NCI-H1694 (cell line): ENCODE data around the gene TEX9.
"Not testable (repeated sequence)": the region's sequence is repeated elsewhere in the genome, so short reads cannot be mapped to it uniquely, and the experiment has no call there.

Experiments
- DNase-seq: peaks from one replicate; lab custom pipeline; 2025; lab: John Stamatoyannopoulos, UW

The TEX9 gene

DNA sequence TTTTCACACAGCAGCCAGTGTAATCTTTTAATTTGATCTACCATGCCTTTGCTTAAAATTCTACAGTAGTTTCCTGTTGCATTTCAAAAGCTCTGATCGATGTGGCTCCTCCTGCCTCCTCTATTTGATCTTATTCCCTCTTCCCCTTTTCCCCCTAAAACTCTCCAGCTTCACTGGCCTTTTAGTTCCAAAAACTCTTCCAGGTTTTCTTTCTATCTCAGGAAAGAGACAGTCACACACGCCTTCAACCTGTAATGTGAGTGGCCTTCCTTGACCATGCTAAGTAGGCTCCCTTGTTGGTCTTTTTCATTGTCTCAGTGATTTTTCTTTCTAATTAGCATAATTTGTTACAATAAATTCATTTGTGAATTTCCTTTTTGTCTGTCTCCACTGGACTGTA is 985 bp downstream of the TEX9 start:
- no peak for DNase-seq

DNA sequence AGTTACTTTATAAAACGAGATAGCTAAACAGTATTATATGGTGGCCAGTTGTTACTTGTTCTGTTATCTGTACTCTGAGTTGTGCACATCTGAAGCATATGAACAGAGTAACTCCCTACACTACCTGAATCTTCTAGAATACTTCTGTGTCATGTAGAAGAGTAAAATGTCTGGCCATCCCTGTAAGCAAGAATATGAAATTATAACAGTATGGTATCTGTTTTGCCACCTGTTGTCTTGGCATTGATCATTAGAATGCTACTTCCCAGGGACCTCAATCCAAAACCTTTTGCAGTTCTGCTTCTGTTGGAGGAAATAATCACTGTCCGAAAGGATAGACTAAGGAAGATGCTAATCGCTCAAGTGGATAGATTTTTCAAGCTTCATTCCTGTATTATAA is 1.9 kb downstream of the TEX9 start:
- no peak for DNase-seq

DNA sequence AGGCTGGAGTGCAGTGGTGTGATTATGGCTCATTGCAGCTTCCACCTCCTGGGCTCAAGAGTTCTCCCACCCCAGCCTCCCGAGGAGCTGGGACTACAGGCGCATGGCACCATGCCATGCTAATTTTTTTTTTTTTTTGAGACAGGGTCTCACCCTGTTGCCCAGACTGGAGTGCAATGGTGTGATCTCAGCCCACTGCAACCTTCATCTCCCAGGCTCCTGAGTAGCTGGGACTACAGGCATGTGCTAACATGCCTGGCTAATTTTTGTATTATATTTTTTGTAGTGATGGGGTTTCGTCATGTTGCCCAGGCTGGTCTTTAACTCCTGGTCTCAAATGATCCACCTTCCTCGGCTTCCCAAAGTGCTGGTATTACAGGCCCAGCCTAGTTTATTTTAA is 4.0 kb downstream of the TEX9 start:
- peak; percentile 55 for DNase-seq

DNA sequence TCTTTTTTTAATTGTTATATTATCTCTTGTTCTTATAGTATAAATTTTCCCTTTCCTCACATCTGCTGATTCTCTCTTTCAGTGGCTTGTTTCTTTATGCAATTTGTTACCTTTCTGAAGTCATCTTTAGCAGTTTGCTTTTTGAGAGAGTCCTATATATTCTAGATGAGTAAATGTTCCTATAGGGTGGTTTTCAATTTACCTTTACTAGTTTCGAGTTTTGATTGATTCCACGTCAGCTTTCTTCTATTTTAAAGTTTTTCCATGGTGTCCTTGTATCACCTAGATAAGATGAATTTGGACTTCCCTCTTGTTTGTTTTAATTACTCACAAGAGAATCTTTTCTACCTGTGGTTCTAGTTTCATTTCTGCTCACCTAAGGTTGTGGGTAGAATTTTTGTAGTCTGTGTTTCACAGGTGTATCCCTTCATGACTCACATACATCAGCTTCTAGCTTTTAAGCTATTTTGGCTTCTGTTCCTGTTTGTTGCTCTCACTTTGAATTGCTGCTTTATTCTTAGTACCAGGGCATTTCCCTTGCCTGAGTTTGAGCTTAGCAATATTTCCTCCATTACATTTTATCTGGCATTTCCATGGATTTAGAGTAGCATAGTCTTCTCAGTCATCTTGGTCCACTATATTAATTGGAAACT is 6.4 kb downstream of the TEX9 start:
- no peak for DNase-seq

DNA sequence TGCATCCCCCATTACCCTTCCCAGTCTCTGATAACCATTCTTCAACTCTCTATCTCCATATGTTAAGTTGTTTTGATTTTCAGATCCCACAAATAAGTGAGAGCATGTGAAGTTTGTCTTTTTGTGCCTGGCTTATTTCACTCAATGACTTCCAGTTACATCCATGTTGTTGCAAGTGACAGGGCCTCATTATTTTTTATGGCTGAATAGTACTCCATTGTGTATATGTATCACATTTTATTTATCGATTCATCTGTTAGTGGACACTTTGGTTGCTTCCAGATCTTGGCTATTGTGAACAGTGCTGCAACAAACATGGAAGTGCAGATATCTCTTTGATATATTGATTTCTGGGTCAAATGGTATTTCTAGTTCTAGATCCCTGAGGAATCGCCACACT is 9.5 kb downstream of the TEX9 start:
- DNase-seq = not testable (repeated sequence)

DNA sequence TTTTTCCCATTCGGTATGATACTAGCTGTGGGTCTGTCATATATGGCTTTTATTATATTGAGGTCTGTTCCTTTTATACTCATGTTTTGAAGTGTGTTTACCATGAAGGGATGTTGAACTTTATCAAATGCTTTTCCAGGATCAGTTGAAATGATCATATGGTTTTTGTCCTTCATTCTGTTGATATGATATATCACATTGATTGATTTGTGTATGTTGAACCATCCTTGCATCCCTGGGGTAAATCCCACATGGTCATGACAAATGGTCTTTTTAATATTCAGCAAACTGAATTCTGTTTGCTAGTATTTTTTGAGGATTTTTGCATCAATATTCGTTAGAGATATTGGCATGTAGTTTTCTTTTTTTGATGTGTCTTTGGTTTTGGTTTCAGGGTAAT is 12.6 kb downstream of the TEX9 start:
- not testable (repeated sequence) for DNase-seq

DNA sequence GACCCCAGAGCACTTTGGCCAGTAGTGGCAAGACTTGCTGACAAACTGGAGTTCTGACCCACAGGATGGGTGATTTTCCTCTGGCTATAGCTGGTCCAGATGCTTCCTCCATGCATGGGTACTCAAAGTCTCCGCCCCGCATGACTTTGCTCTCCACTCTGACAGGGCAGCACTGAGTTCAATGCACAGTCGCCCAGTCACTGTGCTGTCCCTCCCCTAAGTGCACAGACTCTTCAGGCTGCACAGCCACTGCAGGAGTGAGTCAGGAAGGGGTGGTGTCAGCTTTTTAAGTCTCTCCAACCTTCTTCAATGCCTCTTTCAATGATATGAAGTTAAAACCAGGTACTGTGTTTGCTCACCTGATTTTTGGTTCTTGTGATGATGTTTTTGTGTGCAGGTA is 17.8 kb downstream of the TEX9 start:
- no peak for DNase-seq

DNA sequence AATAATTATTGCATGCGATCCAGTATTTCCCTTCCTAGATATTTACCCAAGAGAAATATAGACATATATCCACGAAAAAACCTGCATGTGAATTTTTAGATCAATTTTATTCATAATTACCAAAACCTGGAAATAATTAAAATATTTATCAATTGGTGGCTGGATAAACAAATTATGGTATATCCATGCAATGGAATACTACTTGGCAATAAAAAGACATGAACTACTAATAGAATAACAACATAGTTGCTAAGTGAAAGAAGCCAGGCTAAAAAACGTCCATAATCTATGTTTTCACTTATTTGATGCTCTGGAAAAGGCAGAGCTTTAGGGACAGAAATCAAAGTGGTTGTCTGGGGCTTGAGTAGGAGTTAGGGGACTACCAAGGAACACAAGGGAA is 20.7 kb downstream of the TEX9 start:
- DNase-seq = no peak

DNA sequence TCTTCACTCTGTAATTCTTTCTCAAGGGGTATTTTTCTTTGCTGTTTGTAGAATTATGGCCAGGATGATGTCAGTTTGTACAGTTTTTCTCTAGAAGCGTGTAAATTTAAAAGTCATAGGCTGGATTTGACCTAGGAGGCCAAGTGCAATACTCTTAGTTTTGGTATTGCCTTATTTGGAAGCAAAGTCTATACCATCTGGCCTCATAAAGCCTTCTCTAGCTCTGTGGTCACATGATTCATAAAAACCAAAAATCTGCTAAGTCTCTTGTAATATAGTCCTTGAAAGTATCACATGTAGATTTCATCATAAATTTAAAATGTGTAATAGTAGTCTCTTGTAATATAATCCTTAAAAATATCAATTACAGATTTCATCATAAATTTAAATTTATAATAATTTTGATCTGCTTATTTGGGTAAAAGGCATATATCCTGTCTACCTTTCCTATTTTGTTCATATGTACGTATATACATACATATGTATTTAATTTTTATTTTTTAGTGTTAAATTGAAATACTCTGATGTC is 25.6 kb downstream of the TEX9 start:
- DNase-seq = no peak

DNA sequence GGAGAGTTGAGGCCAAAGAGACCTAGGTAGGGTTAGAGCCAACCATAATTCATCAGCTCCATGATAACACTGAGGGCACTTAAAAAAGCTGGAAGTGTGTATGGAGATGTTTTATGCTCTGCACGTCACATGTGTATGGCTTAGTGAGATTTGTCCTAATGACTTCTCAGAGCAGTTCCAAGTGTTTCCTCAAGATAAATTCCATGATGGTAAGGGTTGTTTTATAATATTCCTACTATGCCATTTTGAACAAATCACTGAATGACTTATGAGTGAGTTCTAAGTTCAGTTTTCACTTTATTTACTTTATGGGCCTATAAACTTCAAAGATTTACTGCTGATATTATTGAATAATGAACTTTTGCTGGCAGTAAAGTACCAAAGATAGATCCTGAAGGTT is 28.1 kb downstream of the TEX9 start:
- DNase-seq = no peak

DNA sequence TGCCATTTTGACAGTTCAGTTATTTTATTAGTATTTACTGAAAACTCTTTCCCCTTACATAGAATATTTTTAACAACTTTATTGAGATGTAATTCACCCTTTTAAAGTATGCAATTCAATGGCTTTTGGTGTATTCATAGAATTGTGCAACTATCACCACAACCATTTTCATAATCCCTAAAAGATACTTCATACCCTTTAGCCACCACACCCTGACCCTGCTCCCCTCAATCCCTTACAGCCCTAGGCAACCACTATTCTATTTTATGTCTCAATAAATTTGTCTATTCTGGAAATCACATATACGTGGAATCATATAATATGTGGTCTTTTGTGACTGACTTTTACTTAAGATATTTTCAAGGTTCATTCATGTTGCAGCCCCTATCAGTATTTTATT is 29.7 kb downstream of the TEX9 start:
- no peak for DNase-seq

DNA sequence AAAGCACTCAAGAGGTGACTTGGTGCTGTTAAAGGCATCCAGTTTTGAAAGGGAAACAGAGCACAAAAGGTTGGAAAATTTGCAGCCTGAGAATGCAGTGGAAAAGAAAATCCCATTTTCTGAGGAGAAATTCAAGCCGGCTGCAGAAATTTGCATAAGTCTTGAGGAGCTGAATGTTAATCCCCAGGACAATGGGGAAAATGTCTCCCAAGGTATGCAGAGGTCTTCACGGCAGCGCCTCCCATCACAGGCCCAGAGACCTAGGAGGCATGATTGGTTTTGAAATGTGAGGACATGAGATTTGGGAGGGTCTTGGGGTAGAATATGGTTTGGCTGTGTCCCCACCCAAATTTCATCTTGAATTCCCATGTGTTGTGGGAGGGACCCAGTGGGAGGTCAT is 32.1 kb downstream of the TEX9 start:
- not testable (repeated sequence) for DNase-seq

DNA sequence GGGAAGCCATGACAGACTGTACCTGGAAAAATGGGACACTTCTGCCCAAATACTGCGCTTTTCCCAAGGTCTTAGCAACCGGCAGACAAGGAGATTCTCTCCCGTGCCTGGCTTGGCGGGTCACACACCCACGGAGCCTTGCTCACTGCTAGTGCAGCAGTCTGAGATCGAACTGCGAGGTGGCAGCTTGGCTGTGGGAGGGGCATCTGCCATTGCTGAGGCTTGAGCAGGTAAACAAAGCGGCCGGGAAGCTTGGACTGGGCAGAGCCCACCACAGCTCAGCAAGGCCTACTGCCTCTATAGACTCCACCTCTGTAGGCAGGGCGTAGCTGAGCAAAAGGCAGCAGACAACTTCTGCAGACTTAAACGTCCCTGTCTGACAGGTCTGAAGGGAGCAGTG is 34.0 kb downstream of the TEX9 start:
- not testable (repeated sequence) for DNase-seq

DNA sequence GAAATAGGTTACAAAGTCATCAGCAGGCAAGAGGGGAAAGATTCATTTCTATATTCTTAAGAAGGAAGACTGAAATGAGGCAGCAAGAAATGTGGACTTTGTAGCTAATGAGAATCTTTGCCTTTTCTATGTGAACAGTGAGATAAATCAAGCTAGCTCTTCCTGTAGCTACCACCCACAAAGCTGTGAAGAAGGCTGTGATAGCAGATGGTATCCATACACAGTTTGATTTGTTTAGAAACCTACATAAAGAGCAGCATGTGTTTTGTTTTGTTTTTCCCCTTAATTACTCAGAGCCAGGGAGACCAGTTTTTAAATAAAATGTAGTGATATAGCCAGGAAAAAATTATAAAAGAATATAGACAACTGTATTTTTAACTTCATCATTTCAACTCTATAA is 45.5 kb downstream of the TEX9 start:
- DNase-seq = peak; percentile 36

DNA sequence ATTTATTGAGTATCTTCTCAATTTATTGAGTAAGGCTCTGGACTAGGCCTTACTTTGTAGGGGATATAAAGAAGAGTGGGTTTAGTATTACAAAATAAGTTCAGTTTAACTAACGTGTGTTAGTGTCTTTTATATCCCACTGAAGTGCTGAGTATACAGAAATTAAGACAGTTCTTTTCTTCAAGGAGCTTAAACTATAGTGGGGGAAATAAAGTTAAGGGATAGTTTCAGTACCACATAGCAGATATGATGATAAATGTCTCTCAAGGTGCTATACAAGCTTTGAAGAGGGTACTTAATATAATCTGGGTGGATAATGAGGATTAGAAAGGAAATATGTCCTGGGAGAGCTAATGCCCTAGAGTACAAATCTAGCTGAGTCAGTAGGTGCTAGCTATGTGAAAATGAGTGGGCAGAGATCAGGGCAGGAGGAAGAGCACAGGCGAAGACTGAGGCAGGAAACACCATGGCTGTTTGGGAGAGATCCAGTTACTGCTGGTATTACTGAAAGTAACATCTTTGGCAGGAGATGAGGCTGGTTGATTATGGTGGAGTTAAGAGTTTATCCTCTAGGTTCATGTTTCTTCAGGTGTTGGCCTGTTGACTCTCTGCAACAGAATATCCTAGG is 46.0 kb downstream of the TEX9 start:
- no peak for DNase-seq

DNA sequence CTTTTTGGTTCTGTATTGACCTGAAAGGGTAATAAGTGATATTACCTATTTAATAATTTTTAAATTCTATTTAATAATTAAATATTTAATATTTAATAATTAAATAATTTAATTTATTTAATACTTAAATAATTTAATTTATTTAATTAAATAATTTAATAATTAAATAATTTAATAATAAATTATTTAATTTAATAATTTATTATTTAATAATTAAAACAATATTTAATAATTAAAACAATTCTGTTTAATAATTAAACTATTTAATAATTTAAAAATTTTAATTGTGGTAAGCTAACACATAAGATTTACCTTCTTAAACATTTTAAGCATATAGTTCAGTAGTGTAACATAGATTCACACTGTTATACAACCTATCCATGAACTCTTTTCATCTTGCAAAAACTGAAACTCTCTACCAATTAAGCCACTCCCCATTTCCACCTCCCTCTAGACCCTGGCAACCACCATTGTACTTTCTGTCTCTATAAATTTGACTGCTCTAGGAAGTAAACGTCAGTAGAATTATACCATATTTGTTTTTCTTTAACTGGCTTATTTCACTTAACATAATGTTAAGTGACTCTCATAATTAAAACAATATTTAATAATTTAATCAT is 48.0 kb downstream of the TEX9 start:
- DNase-seq = not testable (repeated sequence)

DNA sequence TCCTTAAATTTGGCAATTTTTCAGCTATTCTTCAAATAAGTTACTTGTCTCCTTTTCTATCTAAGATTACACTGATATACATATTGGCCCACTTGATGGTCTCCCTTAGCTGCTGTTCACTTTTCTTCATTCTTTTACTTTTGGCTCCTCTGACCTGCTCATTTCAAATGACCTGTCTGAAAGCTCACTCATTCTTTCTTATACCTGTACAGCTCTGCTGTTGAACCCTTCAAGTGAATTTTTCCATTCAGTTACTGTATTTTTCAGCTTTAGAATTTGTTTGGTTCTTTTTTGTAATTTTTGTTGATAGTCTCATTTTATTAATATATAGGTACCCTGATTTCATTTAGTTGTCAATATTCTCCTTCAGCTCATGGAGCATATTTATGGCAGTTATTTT is 60.0 kb downstream of the TEX9 start:
- DNase-seq = no peak

DNA sequence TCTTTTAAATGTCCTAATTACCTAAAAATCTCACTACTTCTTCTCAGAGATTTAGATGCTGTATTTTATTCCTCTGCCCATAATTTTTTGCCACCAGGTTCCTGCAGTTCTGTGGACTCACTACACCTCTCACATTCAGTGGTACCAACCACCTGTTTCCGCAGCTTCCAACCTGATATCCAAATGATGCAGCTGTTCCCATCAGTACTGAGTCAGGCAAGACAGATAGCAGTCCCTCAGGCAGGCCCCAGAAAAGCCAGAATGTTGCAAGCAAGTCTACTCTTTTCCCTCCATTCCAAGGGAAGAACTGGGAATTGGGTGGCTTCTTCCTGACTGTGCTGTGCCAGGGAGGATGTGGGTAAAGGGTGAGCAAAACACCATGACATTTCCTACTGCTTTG is 60.8 kb downstream of the TEX9 start:
- no peak for DNase-seq

DNA sequence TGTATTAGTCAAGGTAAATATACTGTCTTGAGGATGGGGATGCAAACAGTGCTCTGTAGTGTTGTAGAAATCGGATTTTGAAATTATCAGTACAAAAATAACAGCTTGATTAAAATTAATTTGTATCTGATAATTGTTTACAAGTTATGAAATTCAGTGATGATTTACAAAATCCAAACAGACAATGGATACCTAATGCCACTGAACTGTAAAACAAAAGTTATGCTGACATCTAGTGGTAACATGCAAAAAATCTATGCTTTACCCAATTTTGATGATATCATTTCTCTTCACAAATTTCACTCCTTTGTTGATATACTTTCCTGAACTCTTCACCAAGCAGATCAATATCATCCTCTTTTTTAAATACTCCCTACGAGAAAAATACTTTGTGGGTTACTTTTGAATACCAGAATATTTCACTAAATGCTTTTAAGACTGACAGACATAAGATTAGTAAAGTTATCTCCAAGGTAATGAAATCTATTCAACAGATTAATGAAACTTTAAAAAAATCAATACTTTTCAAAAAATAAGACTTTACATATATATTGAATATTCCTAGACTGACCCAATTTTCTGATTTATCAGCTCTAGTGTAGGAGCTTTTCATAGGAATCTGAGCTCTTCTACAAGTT is 63.7 kb downstream of the TEX9 start:
- DNase-seq = peak; percentile 51

DNA sequence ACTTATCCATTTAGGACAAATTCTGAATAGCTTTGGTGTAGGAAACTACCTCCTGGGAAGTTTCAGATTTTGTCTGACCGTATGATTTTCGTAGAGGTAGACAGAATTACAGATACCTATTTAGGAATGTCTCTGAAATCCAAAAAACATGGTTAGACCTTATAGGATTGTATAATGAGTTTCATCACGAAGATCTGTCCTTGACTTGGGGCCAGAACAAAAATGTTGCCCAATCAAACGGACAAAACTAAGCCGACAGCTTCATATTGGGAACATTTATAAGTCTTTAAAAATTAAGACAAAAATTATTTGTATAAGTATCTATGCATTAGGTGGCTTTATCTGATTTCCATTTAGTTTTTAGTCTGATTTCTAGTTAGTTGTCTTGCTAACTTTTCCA is 67.1 kb downstream of the TEX9 start:
- DNase-seq = no peak

DNA sequence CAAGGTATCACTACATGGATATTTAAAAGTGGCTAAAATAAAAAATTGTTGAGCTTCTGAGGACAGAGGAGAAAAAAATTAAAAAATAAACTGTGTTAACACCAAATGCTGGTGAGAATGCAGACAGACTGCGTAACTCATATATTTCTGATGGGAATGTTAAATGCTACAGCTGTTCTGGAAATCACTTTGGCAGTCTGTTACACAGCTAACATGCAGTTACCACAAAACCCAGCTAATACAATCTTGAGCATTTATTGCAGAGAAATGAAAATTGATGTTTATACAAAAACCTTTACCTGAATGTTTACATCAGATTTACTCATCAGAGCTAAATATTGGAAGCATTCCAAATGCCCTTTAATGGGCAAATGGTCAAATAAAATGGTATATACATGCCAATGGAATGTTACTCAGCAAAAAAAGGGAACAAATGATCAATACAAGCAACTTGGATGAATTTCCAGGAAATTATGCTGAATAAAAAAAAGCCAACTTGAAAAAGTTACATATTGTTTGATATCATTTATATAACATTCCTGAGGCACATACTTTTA is 75.1 kb downstream of the TEX9 start:
- no peak for DNase-seq

DNA sequence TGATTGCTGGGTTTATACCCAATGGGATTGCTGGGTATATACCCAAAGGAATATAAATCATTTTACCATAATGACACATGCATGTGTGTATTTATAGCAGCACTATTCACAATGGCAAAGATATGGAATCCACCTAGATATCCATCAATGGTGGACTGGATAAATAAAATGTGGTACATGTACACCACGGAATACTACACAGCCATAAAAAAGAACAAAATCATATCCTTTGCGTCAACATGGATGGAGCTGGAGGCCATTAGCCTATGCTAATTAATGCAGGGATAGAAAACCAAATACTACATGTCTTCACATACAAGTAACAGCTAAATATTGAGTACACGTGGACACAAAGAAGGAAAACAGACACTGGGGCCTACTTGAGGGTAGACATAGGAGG is 77.1 kb downstream of the TEX9 start:
- DNase-seq = no peak

DNA sequence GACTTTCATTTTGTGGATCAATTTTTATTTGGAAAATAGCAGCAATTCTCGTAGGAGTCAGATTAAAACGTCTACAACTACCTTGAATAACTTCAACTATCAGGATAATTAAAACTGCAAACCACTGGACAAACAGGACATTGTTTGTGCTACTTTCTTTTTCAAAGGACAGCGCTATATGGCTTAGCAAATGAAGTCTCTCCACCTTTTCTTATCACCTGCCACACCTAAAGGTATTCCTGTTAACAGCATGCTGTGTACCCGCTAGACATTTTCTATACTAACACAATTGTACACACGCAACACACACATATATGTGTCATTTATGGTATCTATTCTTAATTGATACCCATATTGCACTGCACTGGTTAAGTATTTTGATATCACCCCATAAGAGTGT is 80.5 kb downstream of the TEX9 start:
- DNase-seq = no peak
